Activated B cell treated with CpG ODN at 0.5 μM for 24 hours (primary cell): ENCODE results near the gene SLC12A5. TPM values are rescaled to one million over a fixed set of nuclear protein-coding genes. Genes with fewer than 3 reads are reported as not detected.

Source experiments
- ATAC-seq: fragments of 200-7000 bp; cut with Tn5 transposase; one replicate; pipeline ENCODE4 v1.10.0; 2021; ENCODE audit warnings: low read depth, mild to moderate bottlenecking, moderate library complexity
- CTCF ChIA-PET: fragments of 350-600 bp; sonication (Branson Sonifier 250); formaldehyde crosslinking; loops from one replicate; lab custom pipeline; 2021; ENCODE audit warnings: antibody characterized with exemption; lab: Charles Lee
- POLR2A ChIA-PET: fragments of 350-600 bp; sonication (Branson Sonifier 250); formaldehyde crosslinking; loops from one replicate; lab custom pipeline; 2021; ENCODE audit warnings: antibody characterized with exemption; lab: Charles Lee
- DNase-seq: peaks from one replicate; pipeline ENCODE4 v3.0.0; 2022
- H3K27ac Mint-ChIP-seq: one replicate; pipeline ENCODE4 v1.8.0; 2020; ENCODE audit warnings: mixed read lengths
- H3K27me3 Mint-ChIP-seq: one replicate; pipeline ENCODE4 v1.8.0; 2021; ENCODE audit warnings: mixed read lengths
- H3K36me3 Mint-ChIP-seq: one replicate; pipeline ENCODE4 v1.8.0; 2021; ENCODE audit warnings: low read depth, mixed read lengths
- H3K4me1 Mint-ChIP-seq: one replicate; pipeline ENCODE4 v1.8.0; 2021; ENCODE audit warnings: mixed read lengths
- H3K4me3 Mint-ChIP-seq: one replicate; pipeline ENCODE4 v1.8.0; 2020; ENCODE audit warnings: mild to moderate bottlenecking, mixed read lengths
- H3K9me3 Mint-ChIP-seq: one replicate; pipeline ENCODE4 v1.8.0; 2020; ENCODE audit warnings: mixed read lengths
- intact Hi-C: fragments of 100-400 bp; cut with micrococcal nuclease; formaldehyde crosslinking; loops from one replicate; pipeline ENCODE4 v1.15.1; 2024
- total RNA-seq: library from RNA; stranded (reverse); gene quantifications from 2 replicates; pipeline ENCODE4 v1.2.3, GENCODE V29; 2022
- TF ChIP-seq, protein P1 (sequence below): fragments of 200-600 bp; IDR thresholded peaks from one replicate; pipeline ENCODE4 v1.8.0; 2022; ENCODE audit warnings: antibody characterized with exemption, mild to moderate bottlenecking

SLC12A5 gene
- total RNA-seq, 1 donor from 2014 or later = not detected

DNA sequence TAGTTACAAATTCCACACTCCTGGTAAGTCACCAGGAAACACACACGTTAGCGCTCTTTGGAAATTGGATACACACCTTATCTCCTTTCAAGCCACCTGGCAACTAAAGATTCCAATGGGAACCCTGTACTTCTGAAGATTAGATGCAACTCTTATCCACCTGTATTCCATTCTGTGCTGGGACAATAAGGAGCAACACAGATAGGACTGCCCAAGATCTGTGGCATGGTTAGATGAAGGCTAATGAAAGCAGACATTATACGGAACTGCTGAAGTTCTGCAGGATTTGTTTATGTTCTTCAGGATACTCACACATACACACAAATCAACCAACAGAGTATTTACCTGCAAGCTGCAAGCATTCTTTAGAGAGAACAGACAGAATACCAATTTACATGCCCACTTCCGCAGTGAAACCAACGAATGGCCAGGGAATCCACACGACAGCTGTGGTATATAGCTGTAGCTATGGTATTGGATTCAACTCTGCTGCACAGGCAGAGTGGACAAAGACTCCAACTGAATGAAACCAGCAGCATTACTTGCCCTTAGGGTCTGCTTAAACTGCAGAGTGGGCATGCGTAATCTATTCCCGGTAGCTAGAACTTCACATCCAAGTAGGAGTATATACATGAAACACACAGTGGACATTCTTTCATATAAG lies 48.8 kb downstream of the SLC12A5 start:
- POLR2A ChIA-PET = interaction anchor here (0.6 kb wide), 1 partner anchor 286 kb away, joined by 6 read pairs; no protein-coding TSS in a partner anchor
- CTCF ChIA-PET = interaction anchor here (1.0 kb wide), 1 partner anchor 91 kb away, joined by 3 read pairs; no protein-coding TSS in a partner anchor
- Mint-ChIP-seq H3K9me3 (no peaks in the 10 kb centered on the region), H3K27me3 (no peaks in the 10 kb centered on the region), H3K4me1 (peaks cover 19% of the 10 kb centered on the region), H3K36me3 (peaks cover 55% of the 10 kb centered on the region), H3K27ac (no peak overlapping the region), H3K4me3 (no peak overlapping the region)
- DNase-seq (no peak), ATAC-seq (no peak)
- TF ChIP-seq, protein P1, sequence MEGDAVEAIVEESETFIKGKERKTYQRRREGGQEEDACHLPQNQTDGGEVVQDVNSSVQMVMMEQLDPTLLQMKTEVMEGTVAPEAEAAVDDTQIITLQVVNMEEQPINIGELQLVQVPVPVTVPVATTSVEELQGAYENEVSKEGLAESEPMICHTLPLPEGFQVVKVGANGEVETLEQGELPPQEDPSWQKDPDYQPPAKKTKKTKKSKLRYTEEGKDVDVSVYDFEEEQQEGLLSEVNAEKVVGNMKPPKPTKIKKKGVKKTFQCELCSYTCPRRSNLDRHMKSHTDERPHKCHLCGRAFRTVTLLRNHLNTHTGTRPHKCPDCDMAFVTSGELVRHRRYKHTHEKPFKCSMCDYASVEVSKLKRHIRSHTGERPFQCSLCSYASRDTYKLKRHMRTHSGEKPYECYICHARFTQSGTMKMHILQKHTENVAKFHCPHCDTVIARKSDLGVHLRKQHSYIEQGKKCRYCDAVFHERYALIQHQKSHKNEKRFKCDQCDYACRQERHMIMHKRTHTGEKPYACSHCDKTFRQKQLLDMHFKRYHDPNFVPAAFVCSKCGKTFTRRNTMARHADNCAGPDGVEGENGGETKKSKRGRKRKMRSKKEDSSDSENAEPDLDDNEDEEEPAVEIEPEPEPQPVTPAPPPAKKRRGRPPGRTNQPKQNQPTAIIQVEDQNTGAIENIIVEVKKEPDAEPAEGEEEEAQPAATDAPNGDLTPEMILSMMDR = no peak
- intact Hi-C loops = no loop called here

DNA sequence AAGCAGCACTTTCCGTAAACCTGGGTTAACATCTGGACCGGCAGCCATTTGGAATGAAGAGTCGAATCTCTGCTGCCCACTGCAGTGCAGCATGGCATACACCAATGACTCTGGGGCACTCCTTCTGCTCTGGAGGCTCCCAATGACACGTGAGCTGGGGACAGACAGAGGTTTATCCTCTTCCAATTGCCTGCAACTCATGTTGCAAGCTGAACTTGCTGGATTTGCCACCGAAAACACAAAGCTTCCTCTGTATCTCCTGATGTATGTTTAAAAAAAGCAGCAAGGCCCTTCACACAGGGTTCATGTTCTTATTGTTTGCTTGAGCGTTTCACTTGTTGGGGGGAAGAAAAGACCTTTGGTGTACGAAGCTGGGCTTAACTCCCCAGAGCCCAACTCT lies 49.9 kb downstream of the SLC12A5 start:
- H3K4me1 Mint-ChIP-seq = peaks cover 28% of the 10 kb centered on the region
- no peak for ATAC-seq
- CTCF ChIA-PET = no interaction called here
- peaks cover 49% of the 10 kb centered on the region for H3K36me3 Mint-ChIP-seq
- no peak overlapping the region for H3K4me3 Mint-ChIP-seq
- no peaks in the 10 kb centered on the region for H3K27me3 Mint-ChIP-seq
- no peak overlapping the region for H3K27ac Mint-ChIP-seq
- POLR2A ChIA-PET = no interaction called here
- intact Hi-C loops = no loop called here
- DNase-seq = no peak
- no peaks in the 10 kb centered on the region for H3K9me3 Mint-ChIP-seq
- TF ChIP-seq, protein P1 = no peak

DNA sequence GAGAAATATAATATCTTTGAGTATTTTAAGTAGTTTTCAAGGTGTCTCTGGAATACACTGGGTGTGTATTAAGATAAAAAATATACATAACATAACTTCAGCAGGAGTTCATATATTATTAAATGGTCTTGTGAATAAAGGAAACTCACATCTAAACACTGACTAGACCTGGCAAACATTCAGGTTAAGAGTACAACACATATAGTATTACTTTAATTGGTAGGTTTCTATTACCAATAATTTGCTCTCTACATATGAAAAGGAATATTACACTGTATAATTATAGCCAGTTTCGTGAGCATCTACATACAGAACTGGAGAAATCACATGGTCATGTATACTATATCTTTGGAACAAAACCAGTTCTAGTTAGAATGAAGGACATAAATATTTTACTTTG lies 52.1 kb downstream of the SLC12A5 start:
- TF ChIP-seq, protein P1 = no peak
- Mint-ChIP-seq H3K9me3 (no peaks in the 10 kb centered on the region), H3K27ac (no peak overlapping the region), H3K4me1 (peaks cover 45% of the 10 kb centered on the region), H3K4me3 (no peak overlapping the region), H3K27me3 (no peaks in the 10 kb centered on the region), H3K36me3 (peaks cover 37% of the 10 kb centered on the region)
- ChIA-PET POLR2A (no interaction called here), CTCF (no interaction called here)
- intact Hi-C loops = no loop called here
- DNase-seq (no peak), ATAC-seq (no peak)

DNA sequence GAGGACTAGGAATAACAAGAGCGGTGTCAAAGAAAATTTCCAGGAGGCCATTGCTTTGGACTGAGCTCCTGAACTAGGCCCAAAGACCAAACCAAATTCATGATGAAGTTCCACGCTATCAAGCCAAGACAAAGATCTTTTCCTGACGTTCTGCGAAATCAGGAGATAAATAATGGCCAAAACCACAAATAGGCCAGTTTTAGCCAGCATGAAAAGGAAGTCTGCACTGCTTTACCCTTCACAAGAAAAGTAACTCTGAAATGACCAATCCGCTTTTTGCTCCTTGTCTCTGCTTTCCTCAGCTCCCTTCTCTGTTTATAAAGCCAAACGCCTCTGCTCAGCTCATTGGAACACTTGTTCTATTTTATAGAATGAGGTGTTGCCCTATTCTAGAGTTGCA lies 54.1 kb downstream of the SLC12A5 start:
- H3K27me3 Mint-ChIP-seq = no peaks in the 10 kb centered on the region
- no peak overlapping the region for H3K4me3 Mint-ChIP-seq
- H3K9me3 Mint-ChIP-seq = no peaks in the 10 kb centered on the region
- no peak overlapping the region for H3K27ac Mint-ChIP-seq
- ATAC-seq (no peak), DNase-seq (no peak)
- H3K36me3 Mint-ChIP-seq = peaks cover 38% of the 10 kb centered on the region
- ChIA-PET CTCF (no interaction called here), POLR2A (no interaction called here)
- peaks cover 65% of the 10 kb centered on the region for H3K4me1 Mint-ChIP-seq
- intact Hi-C loops = no loop called here
- TF ChIP-seq, protein P1 = no peak

DNA sequence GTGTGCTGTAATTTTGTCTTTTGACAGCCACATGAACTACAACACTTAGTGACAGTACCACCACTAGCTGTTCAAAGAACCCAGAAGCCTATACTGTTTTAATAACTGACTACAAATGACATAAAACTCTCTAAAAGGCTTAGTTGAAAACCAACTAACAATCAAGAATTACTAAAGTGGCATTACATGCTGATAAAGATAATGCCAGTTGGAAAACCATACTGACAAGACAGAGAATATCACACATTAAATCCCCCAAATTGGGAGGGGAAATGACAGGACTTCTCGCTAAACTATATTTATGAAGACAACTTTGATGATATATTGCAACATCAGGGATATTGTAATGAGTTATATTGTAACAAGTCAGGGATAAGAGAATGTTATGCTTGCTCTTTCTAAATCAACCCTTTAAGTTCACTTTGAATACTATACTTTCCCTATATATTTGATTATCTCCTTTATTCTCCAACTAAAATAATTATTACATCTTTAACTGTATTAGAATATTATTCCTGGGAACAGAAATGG lies 54.6 kb downstream of the SLC12A5 start:
- Mint-ChIP-seq H3K36me3 (peaks cover 34% of the 10 kb centered on the region), H3K4me1 (peaks cover 70% of the 10 kb centered on the region), H3K9me3 (no peaks in the 10 kb centered on the region), H3K27ac (no peak overlapping the region), H3K4me3 (no peak overlapping the region), H3K27me3 (no peaks in the 10 kb centered on the region)
- CTCF ChIA-PET = no interaction called here
- TF ChIP-seq, protein P1 = no peak
- intact Hi-C loops = no loop called here
- POLR2A ChIA-PET = no interaction called here
- ATAC-seq (no peak), DNase-seq (no peak)
